GM19455 (cell line): ENCODE results near the gene IL10RA.

ENCODE experiments used
- ATAC-seq: cut with Tn5 transposase; IDR thresholded peaks from one replicate; pipeline ENCODE4 v1.9.1; 2021; ENCODE audit not compliant: unreplicated experiment

Gene IL10RA

DNA sequence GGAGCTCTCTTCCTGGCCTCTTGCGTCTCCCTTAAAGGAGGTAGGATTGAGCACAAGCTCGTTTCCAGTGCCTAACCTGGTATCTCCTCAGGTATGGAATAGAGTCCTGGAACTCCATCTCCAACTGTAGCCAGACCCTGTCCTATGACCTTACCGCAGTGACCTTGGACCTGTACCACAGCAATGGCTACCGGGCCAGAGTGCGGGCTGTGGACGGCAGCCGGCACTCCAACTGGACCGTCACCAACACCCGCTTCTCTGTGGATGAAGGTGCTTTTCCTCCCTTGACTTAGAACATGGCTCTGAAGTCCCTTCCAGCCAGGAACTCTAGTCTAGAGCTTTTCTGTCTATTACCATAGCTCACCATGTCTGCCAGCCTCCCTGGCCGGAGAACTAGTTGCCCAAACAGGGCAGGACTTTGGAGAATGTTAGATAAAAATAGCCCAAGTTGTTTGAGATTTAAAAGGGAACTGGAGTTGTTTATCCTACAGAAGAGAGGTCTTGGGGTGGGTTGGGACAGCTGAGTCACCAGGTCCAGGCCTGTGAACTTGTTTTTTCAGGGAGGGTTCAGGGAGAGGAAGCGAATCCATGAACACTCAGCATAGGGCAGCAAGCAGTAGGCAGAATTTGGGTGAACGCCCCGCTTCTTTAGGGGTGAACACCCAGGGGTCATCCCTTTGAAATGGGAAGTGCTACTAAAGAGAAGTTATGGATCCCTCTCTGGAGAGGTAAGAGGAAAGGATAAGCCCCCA is 3.3 kb downstream of the IL10RA start:
- no peak for ATAC-seq

DNA sequence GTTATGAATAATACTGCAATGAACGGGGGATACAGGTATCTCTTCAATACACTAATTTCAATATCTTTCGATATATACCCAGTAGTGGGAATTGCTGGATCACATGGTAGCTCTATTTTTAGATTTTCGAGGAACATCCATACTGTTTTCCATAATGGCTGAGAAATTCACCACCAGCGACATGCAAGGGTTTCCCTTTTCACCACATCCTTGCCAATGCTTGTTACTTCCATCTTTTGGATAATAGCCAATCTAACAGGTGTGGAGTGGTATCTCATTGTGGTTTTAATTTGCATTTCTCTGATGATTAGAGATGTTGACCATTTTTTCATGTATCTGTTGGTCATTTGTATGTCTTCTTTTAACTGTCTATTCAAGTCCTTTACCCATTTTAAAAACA is 5.9 kb downstream of the IL10RA start:
- ATAC-seq, result no peak

DNA sequence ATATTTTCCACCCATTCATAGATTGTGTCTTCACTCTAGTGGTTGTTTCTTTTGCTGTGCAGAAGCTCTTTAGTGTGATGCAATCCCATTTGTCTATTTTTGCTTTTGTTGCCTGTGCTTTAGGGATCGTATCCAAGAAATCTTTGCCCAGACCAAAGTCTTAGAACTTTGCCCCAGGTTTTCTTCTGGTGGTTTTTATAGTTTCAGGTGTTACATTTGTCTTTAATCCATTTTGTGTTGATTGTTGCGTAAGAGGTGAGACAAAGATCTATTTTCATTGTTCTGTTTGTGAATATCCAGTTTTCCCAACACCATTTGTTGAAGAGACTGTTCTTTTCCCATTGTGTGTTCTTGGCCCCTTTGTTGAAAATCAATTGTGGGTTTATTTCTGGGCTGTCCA is 6.4 kb downstream of the IL10RA start:
- ATAC-seq, result no peak

DNA sequence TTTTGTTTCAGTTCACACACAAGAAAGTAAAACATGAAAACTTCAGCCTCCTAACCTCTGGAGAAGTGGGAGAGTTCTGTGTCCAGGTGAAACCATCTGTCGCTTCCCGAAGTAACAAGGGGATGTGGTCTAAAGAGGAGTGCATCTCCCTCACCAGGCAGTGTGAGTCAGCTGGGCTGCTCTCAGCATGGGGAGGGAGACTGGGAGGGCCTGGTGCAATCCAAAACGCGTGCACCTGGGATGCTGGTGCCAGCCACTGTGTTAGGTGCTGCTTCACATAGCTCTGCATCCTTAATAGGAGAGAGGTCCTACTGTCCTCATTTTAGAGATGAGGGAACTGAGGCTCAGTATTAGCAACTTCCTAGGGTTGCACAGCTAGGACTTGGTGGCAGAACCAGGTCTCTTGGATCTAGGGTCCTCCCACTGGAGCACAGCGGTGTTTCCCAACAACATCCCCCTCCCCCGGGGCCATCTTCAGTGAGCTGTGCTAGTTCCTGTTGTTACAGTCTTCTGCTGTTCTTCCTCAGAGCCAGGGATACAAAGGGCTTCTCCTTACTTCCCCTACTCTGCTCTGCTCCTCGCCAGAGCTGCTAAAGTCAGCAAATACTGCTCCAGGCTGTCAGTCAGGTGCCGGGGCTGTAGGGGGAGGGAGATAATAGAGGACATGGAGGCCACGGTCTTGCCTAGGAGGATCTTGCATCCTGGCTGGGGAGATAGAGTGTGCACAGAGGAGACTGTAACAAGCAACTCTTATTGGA is 8.0 kb downstream of the IL10RA start:
- ATAC-seq, result no peak

DNA sequence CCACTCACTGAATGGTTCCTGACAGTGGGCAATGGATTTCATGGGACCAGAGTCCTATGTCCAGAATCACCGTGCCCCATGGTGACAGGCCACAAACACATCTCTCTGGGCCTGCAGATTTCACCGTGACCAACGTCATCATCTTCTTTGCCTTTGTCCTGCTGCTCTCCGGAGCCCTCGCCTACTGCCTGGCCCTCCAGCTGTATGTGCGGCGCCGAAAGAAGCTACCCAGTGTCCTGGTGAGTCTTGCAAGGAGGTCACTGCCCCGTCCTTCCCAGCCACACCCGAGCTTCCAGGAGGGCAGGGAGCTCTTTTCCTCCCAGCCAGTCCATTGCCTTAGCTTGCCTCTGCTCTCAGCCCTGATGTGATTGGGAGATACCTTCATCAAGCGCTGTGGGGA is 9.3 kb downstream of the IL10RA start:
- ATAC-seq, result no peak

DNA sequence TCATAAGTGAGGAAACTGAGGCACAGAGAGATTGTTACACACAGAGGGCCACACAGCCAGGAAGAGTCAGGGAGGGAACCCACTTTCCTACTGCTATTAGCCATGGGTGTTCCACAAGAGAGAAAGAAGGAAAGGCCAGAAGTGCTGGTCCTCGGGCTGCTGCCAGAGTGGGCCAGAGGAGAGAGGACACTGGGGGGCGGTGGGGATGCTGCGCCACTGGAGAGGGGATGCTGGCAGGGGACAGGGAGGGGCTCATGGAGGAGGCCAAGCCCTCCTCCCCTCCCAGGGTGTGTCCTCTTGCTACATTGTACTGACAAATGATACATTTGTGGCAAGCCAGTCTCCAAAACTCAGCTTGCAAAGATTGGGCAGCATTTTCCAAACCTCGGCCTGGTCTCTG is 9.9 kb downstream of the IL10RA start:
- no peak for ATAC-seq

DNA sequence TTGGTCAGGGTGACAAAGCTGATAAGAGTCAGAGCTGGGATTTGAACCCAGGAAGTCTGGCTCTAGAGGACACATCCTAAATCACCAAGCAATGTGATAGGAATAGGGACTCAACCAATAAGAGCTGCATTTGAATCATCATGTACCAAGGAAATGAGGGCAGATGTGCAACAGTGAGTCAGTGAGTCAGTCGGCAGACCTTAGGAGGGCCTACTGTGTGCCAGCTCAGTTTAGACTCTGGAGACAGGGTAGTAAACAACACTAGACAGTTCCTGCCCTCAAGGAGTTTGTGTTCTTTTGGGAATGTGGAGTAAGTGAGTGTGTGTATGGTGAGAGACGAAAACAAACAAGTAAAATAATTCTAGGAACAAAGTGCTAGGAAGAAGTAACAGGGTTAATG is 11.2 kb downstream of the IL10RA start:
- no peak for ATAC-seq

DNA sequence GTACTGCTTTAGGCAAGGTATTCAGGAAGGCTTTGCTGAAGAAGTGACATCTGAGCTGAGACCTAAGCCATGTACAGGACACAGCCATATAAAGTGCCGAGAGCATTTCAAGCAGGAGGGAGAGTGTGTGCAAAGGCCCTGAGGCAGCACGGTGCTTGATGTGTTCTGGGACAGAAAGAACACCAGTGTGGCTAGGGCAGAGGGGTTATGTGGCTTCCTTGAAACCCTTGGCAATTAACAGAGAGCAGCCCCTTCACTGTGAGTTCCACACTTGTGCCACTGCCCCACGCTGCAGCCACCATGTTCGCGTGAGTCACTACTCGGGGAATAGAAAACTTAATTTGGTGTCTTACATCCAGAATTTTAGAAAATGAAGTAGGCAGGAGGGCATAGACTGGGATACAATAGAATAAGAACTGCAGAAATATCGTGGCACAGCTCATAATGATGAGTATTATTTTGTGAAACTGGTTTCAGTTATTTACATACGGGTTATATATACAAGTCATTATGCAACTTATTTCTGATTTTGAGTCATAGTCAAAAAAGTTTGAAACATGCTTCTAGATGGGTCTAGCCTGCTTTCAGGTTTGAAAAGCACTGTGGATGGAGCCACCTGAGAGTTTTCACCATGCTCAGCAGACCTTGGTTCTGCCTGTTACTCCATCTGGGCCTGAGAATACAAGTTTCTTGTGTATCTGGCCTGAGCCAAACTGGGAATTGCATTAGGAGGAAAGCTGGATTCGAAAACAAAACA is 11.8 kb downstream of the IL10RA start:
- peak; percentile 75 for ATAC-seq

DNA sequence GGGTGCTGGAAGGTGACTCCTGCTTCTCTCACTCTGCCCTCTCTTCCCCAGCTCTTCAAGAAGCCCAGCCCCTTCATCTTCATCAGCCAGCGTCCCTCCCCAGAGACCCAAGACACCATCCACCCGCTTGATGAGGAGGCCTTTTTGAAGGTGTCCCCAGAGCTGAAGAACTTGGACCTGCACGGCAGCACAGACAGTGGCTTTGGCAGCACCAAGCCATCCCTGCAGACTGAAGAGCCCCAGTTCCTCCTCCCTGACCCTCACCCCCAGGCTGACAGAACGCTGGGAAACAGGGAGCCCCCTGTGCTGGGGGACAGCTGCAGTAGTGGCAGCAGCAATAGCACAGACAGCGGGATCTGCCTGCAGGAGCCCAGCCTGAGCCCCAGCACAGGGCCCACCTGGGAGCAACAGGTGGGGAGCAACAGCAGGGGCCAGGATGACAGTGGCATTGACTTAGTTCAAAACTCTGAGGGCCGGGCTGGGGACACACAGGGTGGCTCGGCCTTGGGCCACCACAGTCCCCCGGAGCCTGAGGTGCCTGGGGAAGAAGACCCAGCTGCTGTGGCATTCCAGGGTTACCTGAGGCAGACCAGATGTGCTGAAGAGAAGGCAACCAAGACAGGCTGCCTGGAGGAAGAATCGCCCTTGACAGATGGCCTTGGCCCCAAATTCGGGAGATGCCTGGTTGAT is 12.6 kb downstream of the IL10RA start:
- peak; percentile 2 for ATAC-seq

DNA sequence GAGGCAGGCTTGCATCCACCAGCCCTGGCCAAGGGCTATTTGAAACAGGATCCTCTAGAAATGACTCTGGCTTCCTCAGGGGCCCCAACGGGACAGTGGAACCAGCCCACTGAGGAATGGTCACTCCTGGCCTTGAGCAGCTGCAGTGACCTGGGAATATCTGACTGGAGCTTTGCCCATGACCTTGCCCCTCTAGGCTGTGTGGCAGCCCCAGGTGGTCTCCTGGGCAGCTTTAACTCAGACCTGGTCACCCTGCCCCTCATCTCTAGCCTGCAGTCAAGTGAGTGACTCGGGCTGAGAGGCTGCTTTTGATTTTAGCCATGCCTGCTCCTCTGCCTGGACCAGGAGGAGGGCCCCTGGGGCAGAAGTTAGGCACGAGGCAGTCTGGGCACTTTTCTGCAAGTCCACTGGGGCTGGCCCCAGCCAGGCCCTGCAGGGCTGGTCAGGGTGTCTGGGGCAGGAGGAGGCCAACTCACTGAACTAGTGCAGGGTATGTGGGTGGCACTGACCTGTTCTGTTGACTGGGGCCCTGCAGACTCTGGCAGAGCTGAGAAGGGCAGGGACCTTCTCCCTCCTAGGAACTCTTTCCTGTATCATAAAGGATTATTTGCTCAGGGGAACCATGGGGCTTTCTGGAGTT is 13.3 kb downstream of the IL10RA start:
- no peak for ATAC-seq

DNA sequence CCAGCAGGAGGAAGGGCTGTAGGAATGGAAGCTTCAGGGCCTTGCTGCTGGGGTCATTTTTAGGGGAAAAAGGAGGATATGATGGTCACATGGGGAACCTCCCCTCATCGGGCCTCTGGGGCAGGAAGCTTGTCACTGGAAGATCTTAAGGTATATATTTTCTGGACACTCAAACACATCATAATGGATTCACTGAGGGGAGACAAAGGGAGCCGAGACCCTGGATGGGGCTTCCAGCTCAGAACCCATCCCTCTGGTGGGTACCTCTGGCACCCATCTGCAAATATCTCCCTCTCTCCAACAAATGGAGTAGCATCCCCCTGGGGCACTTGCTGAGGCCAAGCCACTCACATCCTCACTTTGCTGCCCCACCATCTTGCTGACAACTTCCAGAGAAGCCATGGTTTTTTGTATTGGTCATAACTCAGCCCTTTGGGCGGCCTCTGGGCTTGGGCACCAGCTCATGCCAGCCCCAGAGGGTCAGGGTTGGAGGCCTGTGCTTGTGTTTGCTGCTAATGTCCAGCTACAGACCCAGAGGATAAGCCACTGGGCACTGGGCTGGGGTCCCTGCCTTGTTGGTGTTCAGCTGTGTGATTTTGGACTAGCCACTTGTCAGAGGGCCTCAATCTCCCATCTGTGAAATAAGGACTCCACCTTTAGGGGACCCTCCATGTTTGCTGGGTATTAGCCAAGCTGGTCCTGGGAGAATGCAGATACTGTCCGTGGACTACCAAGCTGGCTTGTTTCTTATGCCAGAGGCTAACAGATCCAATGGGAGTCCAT is 14.1 kb downstream of the IL10RA start:
- ATAC-seq, result no peak

DNA sequence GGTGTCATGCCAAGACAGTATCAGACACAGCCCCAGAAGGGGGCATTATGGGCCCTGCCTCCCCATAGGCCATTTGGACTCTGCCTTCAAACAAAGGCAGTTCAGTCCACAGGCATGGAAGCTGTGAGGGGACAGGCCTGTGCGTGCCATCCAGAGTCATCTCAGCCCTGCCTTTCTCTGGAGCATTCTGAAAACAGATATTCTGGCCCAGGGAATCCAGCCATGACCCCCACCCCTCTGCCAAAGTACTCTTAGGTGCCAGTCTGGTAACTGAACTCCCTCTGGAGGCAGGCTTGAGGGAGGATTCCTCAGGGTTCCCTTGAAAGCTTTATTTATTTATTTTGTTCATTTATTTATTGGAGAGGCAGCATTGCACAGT is 14.6 kb downstream of the IL10RA start:
- ATAC-seq, result no peak

DNA sequence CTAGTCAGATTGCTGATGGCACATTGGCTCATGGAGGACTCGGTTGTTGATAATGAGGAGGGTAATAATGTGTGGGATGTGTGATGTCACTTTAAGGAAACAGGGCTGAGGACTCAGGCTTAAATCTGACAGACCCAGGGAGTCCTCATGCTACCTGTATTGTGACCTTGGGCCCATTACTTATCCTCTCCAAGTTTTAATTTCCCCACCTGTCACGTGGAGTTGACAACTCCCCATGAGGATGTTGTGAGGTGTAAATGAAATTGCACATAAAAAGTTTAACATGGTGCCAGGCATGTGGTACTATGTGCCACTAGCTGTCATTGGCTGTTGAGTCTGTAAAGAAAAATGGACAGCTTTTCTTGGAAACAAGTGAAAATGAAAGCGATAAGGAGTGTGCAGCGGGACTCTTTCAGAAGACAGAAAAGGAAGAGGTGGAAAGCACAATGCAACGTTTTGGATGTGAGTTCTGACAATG is 15.3 kb downstream of the IL10RA start:
- ATAC-seq, result no peak

DNA sequence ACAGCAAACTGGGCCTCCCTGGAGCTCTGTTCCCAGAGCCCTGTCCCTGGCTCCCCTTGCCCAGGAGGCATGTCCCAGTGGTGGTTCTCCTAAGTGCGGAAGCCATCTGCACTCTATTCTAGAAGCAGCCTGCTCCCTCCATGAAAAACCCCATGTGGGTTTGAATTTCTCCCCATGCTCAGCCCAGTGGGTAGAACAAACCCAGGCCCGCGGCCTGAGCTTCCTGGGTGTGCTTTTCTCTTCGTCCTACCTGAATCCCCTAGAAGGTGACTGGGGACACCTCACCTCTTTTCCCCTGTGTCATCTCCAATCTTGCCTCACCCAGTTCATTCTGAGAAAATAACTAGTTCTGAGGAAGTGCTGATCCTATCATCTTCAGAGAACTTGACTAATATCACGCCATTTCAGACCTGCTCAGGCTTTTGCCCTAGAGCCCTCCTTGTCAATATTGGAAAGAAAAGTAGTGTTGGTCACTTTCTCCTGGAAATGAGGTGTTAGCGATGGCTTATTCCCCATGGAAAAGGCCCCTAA is 15.9 kb downstream of the IL10RA start:
- no peak for ATAC-seq

DNA sequence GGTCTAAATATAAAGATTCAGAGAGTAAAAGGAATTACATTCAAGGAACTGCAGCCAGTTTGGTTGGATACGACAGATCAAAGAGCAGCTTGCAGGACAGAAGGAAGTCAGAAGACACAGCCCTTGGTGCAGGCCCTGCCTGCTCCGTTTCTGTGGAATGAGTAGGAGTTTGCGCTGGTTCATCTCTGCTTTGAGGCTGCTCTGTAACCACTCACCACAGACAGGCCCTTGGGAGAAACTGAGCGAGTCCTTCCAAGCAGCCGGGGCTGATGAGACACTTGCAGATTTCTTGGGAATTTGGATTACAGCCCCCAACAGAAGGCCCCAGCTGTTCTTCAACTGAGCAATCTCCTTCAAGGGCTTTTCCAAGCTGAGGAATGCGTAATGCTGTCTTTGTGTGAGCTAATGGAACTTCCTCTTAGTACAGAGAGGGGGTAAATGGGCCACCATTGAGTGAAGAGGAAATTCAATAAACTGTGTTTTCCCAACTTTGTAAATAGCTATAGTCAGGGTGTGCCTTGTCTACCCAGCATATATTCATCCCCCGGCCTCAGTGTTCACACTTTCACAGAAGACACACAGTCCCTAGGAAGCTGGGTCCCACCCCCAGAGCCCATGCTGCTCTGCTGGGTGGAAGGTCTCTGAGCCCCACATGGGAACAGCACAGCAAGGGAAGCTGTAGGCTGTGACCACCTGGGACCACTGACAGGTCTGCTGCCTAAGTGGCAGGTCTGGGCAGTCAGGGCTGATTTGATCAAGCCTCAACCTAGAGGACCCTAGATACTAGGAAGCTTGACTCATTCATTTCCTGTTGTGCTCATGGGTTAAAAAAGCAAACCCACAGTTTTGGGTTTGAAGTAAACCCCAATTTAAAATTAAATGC is 16.6 kb downstream of the IL10RA start:
- ATAC-seq, result no peak

DNA sequence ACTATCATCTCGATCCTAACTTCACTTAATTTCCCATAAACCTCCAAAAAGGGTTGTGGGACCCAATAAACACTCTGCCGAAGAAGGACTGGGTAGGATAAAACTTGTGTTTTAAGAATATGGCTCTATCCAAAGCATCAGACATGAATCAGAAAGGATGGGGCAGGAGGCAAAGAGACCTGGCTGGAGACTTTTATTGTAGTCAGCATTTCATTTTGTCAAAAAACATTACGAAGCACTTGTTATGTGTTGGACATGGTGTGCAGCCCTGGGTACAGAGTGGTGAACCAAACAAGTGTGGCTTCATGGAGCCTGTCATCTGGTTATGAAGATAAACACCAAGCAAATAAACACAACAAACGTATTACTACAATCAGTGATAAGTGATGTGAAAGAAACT is 17.3 kb downstream of the IL10RA start:
- no peak for ATAC-seq

DNA sequence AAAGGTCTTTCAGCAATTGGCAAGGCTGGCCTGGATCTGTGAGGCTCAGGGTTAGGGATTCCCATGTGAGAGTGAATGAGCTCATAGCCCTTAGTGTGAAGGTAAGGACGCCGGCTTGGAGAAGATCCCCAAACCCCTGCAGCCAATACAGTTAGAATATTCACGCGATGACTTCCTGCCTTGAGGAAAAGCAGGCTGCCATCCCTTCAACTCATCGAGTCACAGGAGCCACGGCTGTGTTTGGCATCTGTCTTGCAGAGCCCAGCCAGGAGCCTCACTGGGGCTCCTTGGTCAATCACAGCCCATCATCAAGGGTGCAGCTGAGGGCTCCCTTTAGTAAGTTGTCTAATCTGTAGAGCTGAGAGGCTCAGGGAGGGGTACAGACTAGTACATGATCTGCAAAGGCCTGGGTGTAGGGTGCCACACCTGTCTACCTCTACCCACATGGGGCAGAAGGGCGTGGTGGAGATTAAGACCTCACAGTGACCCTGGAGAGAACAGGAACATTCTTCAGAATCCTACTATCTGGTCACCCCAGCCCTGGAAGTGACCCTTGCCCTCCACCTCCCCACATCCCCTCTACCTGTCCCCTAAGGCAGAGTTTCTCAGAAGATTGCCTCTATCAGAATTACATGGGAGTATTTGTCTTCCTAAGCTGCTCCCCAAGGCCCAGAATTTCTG is 18.5 kb downstream of the IL10RA start:
- ATAC-seq, result no peak
